SK-N-SH (cell line): ENCODE data around the gene BTG3.

Experiments
- EP300 ChIP-seq, 2 experiments: IDR thresholded peaks; 2 replicates each; pipeline versions ENCODE4 v1.4.0 to v1.6.1; 2012; ENCODE audit warnings: borderline replicate concordance in 1 of 2, low read depth in 1 of 2, low read length in 1 of 2
- JUND ChIP-seq: IDR thresholded peaks from 2 replicates; pipeline ENCODE4 v1.4.0; 2012
- RFX5 ChIP-seq: IDR thresholded peaks from 2 replicates; pipeline ENCODE4 v1.6.1; 2012; ENCODE audit warnings: mild to moderate bottlenecking, improper control_type of control experiment, low read length
- USF1 ChIP-seq: IDR thresholded peaks from 2 replicates; pipeline ENCODE4 v1.4.0; 2012; ENCODE audit warnings: low read depth, borderline replicate concordance
- USF2 ChIP-seq: fragments of 150-350 bp; IDR thresholded peaks from 2 replicates; pipeline ENCODE4 v1.6.1; 2017; ENCODE audit warnings: antibody characterized with exemption, low read length, low read depth, borderline replicate concordance

GRCh38 chr21:17651526-17651925 lies 38.8 kb upstream of the BTG3 start:
- no peak for TF ChIP-seq USF2
- no peak for TF ChIP-seq RFX5
- TF ChIP-seq JUND = no peak
- no peak for TF ChIP-seq EP300 (IDR thresholded peaks at IDR 0.05; ENCODE audit: borderline replicate concordance in 1 of 2, low read depth in 1 of 2, low read length in 1 of 2)
- no peak for TF ChIP-seq USF1
